Liver (tissue), 9 donors: ENCODE measurements around the gene PTPN14. TPM values are rescaled to one million over a fixed set of nuclear protein-coding genes. Genes with fewer than 3 reads are reported as not detected.

Experiments
- DNase-seq: peaks from one replicate; pipeline ENCODE4 v3.0.0-alpha.2; 2017; ENCODE audit warnings: low spot score
- H3K27ac ChIP-seq, 2 donors: one replicate each; pipeline ENCODE4 v1.7.0; 2013; ENCODE audit warnings: inconsistent platforms in 2 of 2, low read length in 2 of 2, control low read depth in 1 of 2, low read depth in 1 of 2, mild to moderate bottlenecking in 1 of 2
- H3K27me3 ChIP-seq, 4 donors: one replicate each; pipeline versions ENCODE4 v1.6.1 to v1.7.0; 2013; ENCODE audit warnings: low read length in 3 of 4, inconsistent platforms in 1 of 4, mild to moderate bottlenecking in 1 of 4, moderate library complexity in 1 of 4; ENCODE audit not compliant: control insufficient read depth in 4 of 4, insufficient read depth in 4 of 4
- H3K36me3 ChIP-seq, 4 donors: one replicate each; pipeline versions ENCODE4 v1.6.1 to v1.7.0; 2013; ENCODE audit warnings: low read length in 3 of 4, mild to moderate bottlenecking in 3 of 4, low read depth in 1 of 4, moderate library complexity in 1 of 4; ENCODE audit not compliant: control insufficient read depth in 4 of 4, insufficient read depth in 3 of 4
- H3K4me1 ChIP-seq, 4 donors: one replicate each; pipeline versions ENCODE4 v1.6.1 to v1.7.0; 2013; ENCODE audit warnings: low read length in 3 of 4, mild to moderate bottlenecking in 3 of 4, moderate library complexity in 1 of 4; ENCODE audit not compliant: control insufficient read depth in 4 of 4, insufficient read depth in 4 of 4
- H3K4me3 ChIP-seq, 3 donors: one replicate each; pipeline versions ENCODE4 v1.6.1 to v1.7.0; 2013; ENCODE audit warnings: low read length in 3 of 3, control low read depth in 1 of 3, low read depth in 1 of 3, mild to moderate bottlenecking in 1 of 3
- H3K9ac ChIP-seq, 2 donors: one replicate each; pipeline ENCODE4 v1.7.0; 2013; ENCODE audit warnings: low read length in 2 of 2, mild to moderate bottlenecking in 2 of 2, moderate library complexity in 2 of 2, control low read depth in 1 of 2, low read depth in 1 of 2
- H3K9me3 ChIP-seq, 4 donors: one replicate each; pipeline versions ENCODE4 v1.6.1 to v1.7.0; 2013; ENCODE audit warnings: low read length in 3 of 4; ENCODE audit not compliant: control insufficient read depth in 4 of 4
- CTCF ChIP-seq: fragments of 150-350 bp; IDR thresholded peaks from 2 replicates; pipeline ENCODE4 v1.5.1; 2017; ENCODE audit warnings: improper control_type of control experiment, low read depth, low read length; ENCODE audit not compliant: missing input control
- EGR1 ChIP-seq, 2 donors: IDR thresholded peaks; 2 replicates each; pipeline ENCODE4 v1.6.1; 2016 to 2018; ENCODE audit warnings: antibody characterized with exemption in 2 of 2, low read depth in 2 of 2
- FOXA1 ChIP-seq: IDR thresholded peaks from 2 replicates; pipeline ENCODE4 v1.6.1; 2016; ENCODE audit warnings: antibody characterized with exemption
- FOXA2 ChIP-seq: IDR thresholded peaks from 2 replicates; pipeline ENCODE4 v1.6.1; 2016; ENCODE audit warnings: antibody characterized with exemption
- GABPA ChIP-seq, 2 donors: IDR thresholded peaks in 1 of 2; conservative IDR thresholded peaks in 1 of 2; 2 replicates each; pipeline ENCODE4 v1.6.1; 2016; ENCODE audit warnings: antibody characterized with exemption in 2 of 2, mild to moderate bottlenecking in 1 of 2, moderate library complexity in 1 of 2
- HNF4A ChIP-seq, 2 donors: conservative IDR thresholded peaks; 2 replicates each; pipeline ENCODE4 v1.6.1; 2016; ENCODE audit warnings: antibody characterized with exemption in 2 of 2, mild to moderate bottlenecking in 2 of 2
- JUND ChIP-seq, 2 donors: IDR thresholded peaks; 2 replicates each; pipeline ENCODE4 v1.6.1; 2016; ENCODE audit warnings: antibody characterized with exemption in 2 of 2
- NR2F2 ChIP-seq: IDR thresholded peaks from 2 replicates; pipeline ENCODE4 v1.6.1; 2016; ENCODE audit warnings: antibody characterized with exemption
- RAD21 ChIP-seq, 2 donors: IDR thresholded peaks; 2 replicates each; pipeline ENCODE4 v1.6.1; 2016; ENCODE audit warnings: antibody characterized with exemption in 2 of 2, mild to moderate bottlenecking in 2 of 2
- REST ChIP-seq: IDR thresholded peaks from 2 replicates; pipeline ENCODE4 v1.6.1; 2016; ENCODE audit warnings: antibody characterized with exemption, mild to moderate bottlenecking
- RXRA ChIP-seq, 2 donors: IDR thresholded peaks; 2 replicates each; pipeline ENCODE4 v1.6.1; 2017 to 2018; ENCODE audit warnings: antibody characterized with exemption in 2 of 2, mild to moderate bottlenecking in 1 of 2
- SP1 ChIP-seq: IDR thresholded peaks from 2 replicates; pipeline ENCODE4 v1.6.1; 2018; ENCODE audit warnings: antibody characterized with exemption, mild to moderate bottlenecking
- TAF1 ChIP-seq: conservative IDR thresholded peaks from 2 replicates; pipeline ENCODE4 v1.6.1; 2016; ENCODE audit warnings: antibody characterized with exemption, mild to moderate bottlenecking
- YY1 ChIP-seq: IDR thresholded peaks from 2 replicates; pipeline ENCODE4 v1.6.1; 2016; ENCODE audit warnings: antibody characterized with exemption, mild to moderate bottlenecking
- WGBS: extraction: QIAGEN DNeasy Blood & Tissue Kit; methylation state at CpG from one replicate; pipeline ENCODE4 v1.1.7; 2013; 5-methylcytosine and 5-hydroxymethylcytosine counted together
- polyA plus RNA-seq, 2 donors: library from polyadenylated mRNA; stranded (reverse) in 1 of 2; unstranded in 1 of 2; fragments of 200-250 nt in 1 of 2; fragments of >200 nt in 1 of 2; fragmentation: Nextera tagmentation in 1 of 2; extraction: Ambion mirVana in 1 of 2; gene quantifications; one replicate each; pipeline versions ENCODE4 v1.2.1 to v1.2.3, GENCODE V29; 2013 to 2015
- total RNA-seq, 2 donors: library from RNA; depleted of rRNA; stranded (reverse); fragments of >200 nt; gene quantifications; one replicate each; pipeline ENCODE4 v1.2.3, GENCODE V29; 2014
- TF ChIP-seq, protein P1 (sequence below): IDR thresholded peaks from 2 replicates; pipeline ENCODE4 v1.6.1; 2016; ENCODE audit warnings: antibody characterized with exemption
- donor health status: healthy.
- donor health status: healthy.
- donor health status: healthy.
- donor health status: healthy.
- donor health status: healthy.

Gene PTPN14
- total and polyA plus RNA-seq, 4 donors: 0.54 to 3.2 (median 1.5) TPM

DNA sequence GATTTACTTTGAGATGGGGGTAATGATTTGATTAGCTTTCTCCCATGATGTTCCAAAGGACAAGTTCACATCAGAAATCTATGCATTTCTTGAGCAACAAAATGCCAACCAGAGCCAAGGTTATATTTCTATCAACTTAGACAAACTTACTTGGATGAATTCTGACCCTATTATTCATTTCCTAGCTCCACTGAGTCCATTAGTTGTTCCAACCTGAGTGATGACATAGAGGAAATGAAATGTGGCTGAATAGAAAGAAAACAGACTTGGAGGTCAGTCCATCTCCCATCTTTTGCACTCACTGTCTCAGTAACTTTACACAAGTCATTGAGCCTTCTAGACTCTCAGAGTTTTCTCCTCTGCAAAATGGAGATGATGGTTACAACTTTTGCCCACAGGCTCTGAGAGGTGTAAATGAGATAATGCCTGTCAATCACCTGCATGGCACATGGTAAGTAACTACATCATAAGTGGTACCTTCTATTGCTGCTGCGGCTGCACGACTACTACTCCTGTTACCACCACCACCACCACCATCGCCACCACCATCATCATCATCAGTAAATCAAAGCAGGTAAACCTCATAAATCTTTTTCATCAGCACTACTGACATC, 98.2 kb downstream of the PTPN14 start:
- Histone ChIP-seq H3K9me3 (no peaks in the 10 kb centered on the region), H3K36me3 (no peaks in the 10 kb centered on the region), H3K4me1 (no peaks in the 10 kb centered on the region), H3K27ac (no peak overlapping the region), H3K4me3 (no peak overlapping the region), H3K9ac (no peak overlapping the region), H3K27me3 (no peaks in the 10 kb centered on the region)
- no peak for DNase-seq
- TF ChIP-seq GABPA (IDR thresholded peaks at IDR 0.05 in 1 of 2, conservative IDR thresholded peaks at IDR 0.05 in 1 of 2) (no peak), SP1 (no peak), FOXA2 (no peak), RAD21 (IDR thresholded peaks at IDR 0.05) (no peak), NR2F2 (no peak), REST (no peak), RXRA (IDR thresholded peaks at IDR 0.05) (no peak), FOXA1 (no peak), EGR1 (IDR thresholded peaks at IDR 0.05; ENCODE audit: low read depth in 2 of 2) (no peak), YY1 (no peak), CTCF (no peak), TAF1 (no peak)
- TF ChIP-seq, protein P1, sequence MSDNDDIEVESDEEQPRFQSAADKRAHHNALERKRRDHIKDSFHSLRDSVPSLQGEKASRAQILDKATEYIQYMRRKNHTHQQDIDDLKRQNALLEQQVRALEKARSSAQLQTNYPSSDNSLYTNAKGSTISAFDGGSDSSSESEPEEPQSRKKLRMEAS: no peak
- 90% methylated on average over 3 of the region's 3 CpGs for WGBS

GRCh38 chr1:214452152-214452784, 99.1 kb downstream of the PTPN14 start:
- no peak for TF ChIP-seq FOXA2
- TF ChIP-seq JUND (IDR thresholded peaks at IDR 0.05): no peak
- TF ChIP-seq CTCF: peak; percentile 1
- TF ChIP-seq HNF4A (conservative IDR thresholded peaks at IDR 0.05): no peak
- TF ChIP-seq YY1: no peak
- Histone ChIP-seq H3K36me3 (no peaks in the 10 kb centered on the region), H3K9ac (no peak overlapping the region), H3K27ac (no peak overlapping the region), H3K4me3 (no peak overlapping the region), H3K27me3 (no peaks in the 10 kb centered on the region), H3K4me1 (no peaks in the 10 kb centered on the region), H3K9me3 (no peaks in the 10 kb centered on the region)
- DNase-seq: no peak
- WGBS: 90% methylated on average over 10 of the region's 10 CpGs
